DOHH2 (cell line): ENCODE measurements around the gene MTMR8.

ENCODE experiments used
- EZH2phosphoT487 ChIP-seq: fragments of 200-600 bp; sonication (generic); IDR thresholded peaks from 2 replicates; pipeline ENCODE4 v1.6.1; 2017; ENCODE audit warnings: borderline replicate concordance, mild to moderate bottlenecking, antibody characterized with exemption, low read length, moderate library complexity, mixed read lengths
- TF ChIP-seq, protein P1 (sequence below): fragments of 200-600 bp; sonication (generic); IDR thresholded peaks from one replicate; pipeline ENCODE4 v1.5.1; 2014; ENCODE audit warnings: antibody characterized with exemption, mild to moderate bottlenecking, low read depth, low read length; ENCODE audit not compliant: poor library complexity, severe bottlenecking

- TF ChIP-seq, protein P1, sequence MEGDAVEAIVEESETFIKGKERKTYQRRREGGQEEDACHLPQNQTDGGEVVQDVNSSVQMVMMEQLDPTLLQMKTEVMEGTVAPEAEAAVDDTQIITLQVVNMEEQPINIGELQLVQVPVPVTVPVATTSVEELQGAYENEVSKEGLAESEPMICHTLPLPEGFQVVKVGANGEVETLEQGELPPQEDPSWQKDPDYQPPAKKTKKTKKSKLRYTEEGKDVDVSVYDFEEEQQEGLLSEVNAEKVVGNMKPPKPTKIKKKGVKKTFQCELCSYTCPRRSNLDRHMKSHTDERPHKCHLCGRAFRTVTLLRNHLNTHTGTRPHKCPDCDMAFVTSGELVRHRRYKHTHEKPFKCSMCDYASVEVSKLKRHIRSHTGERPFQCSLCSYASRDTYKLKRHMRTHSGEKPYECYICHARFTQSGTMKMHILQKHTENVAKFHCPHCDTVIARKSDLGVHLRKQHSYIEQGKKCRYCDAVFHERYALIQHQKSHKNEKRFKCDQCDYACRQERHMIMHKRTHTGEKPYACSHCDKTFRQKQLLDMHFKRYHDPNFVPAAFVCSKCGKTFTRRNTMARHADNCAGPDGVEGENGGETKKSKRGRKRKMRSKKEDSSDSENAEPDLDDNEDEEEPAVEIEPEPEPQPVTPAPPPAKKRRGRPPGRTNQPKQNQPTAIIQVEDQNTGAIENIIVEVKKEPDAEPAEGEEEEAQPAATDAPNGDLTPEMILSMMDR: no peak
- no peak for TF ChIP-seq EZH2phosphoT487
These were observed 104.1 kb downstream of the MTMR8 start for GRCh38 chrX:64291123-64291522.
